ENCODE measurements around the gene ITGB7.
A peak's percentile ranks its signal among the peaks of the same experiment; 100 is the strongest.
"Not testable (repeated sequence)": the region's sequence is repeated elsewhere in the genome, so short reads cannot be mapped to it uniquely, and the experiment has no call there.

ITGB7 gene

DNA sequence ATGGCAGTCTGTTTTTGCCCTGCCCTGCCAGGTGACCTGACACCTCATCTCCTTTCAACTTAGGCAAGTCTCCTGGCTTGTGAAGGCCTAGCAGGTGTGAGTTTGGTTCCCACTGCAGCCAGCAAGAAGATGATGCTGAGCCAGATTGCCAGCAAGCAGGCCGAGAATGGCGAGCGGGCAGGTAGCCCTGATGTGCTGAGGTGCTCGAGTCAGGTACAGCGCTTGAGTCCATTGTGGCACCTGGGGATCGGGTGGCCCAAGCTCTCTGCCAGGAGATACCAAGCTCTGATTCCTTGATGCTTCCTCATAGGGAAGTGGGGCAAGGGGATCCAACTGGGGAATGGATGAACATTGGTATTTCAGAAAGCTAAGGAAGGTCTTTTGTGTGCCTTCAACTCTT, 22.2 kb downstream of the ITGB7 start:
- intact Hi-C loops (cut with DNase I), result loop anchor here (5.0 kb wide), 1 partner anchor 118 kb away; no protein-coding TSS in a partner anchor
- DNase-seq, result no peak

DNA sequence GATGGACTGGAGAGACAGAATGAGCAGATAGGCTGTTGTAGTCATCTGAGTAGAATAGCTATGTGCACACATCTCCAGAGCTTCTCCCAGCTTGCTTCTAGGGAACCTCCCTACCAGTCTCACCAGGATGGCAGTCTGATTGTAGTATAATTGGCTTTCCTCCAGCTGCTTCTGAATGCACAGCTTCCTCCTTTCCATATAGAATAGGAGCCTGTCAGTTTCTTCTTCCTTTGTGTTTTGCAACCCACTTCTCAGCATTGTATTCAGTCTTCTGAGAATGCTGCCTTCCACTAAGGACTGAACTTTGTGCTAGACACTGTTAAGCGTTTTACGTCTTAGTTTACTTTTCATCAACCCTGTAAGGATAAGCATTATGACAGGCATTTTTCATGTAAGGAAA, 24.1 kb downstream of the ITGB7 start:
- intact Hi-C loops (cut with DNase I), result loop anchor here (5.0 kb wide), 1 partner anchor 116 kb away; no protein-coding TSS in a partner anchor
- DNase-seq, result no peak

DNA sequence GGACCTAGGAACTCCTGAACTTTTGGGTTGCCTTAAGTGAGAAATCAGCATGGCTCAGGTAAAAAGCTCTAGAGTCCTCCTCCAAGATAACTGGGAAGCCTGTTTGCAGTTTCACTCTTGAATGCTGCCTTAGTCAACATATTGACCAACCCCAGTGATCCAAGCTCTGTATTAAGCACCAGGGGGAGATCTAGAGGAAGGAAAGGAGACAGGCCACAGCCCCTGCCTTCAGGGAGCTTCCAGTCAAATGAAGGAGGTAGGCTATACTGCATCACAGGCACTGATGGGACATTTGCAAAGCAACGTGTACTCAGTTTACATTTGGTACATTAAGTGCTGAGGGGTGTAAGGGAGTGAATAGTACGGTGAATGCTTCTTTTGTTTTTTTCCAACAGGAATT, 25.1 kb downstream of the ITGB7 start:
- DNase-seq, result no peak
- intact Hi-C loops (cut with DNase I), result loop anchor here (5.0 kb wide), 1 partner anchor 115 kb away; no protein-coding TSS in a partner anchor

DNA sequence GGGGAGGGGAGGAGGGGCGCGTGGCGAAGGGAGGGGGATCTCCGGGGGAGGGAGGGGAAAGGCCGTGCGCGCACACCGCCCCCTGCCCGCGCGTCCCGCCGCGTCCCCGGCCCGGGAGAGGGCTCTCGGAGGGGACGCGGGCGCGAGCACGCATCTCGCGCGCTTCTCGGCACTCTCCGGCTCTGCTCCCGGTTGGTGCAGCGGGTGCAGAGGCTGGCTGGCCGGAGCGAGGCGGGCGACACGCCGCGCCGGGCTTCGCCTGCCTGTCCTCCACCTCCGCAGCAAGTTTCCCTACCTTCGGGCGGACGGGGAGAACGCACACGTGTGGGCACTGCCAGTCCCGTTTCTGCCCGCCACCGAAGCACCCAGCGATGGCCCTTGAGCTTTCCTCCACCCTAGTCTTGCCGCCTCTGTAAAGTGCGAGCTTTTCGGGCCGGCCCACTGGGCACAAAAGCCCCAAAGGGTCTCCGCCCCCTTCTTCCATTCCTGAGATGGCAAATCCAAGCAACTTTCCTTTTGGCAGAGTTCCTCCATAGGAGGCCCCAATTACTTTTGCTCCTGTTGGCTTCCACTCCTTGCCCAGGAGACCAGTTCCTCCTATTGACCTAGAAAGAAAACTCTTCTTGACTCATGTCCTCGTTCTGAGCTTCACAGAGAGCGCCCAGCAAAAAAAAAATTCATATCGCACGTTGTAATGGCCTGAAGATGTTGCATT, 26.0 kb downstream of the ITGB7 start:
- intact Hi-C loops (cut with DNase I), result loop anchor here (5.0 kb wide), 1 partner anchor 114 kb away; no protein-coding TSS in a partner anchor
- peak; percentile 49 to 97 (median 74) for DNase-seq

DNA sequence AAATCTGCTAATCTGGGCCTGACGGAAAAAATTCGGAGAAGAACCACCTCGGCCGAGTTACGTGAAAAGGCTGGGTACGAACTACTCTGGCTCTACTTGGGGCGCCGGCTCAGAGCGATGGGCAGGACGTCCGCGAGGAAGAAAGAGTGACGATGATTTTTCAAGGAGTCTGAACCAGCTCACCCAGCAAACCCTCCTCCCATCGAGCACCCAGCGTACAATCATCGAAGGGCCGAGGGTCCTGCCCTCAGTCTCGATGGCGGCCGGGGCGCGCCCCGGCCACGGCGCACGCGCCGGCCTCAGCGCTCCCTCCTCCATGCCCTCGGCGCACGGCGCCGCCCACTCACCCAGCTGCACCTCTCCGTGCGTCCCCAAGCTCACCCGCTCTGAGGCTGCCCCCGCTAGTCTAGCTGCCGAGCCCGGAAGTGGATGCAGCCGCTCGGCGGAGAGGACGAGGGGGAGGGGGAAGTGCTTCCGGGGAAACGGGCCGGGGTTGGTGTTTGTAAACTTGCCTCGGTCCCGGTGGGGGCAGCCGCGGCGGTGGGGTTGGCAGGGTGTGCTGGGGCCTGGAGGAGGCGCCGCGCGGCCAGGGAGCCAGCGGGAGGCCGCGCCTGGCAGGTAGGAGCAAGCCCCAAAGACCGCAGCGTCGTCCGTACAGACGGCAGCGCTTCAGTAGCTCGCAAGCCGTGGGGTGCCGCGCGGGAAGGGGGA, 26.7 kb downstream of the ITGB7 start, which contains the start of the genes CSAD and ZNF740:
Gene CSAD, minus strand, starts transcription at position 706 of the 711 bp plus-strand sequence. CDS start 7,455 bp downstream, outside the sequence.
Gene ZNF740, plus strand, starts transcription at position 503 of the 711 bp plus-strand sequence. CDS start 1,262 bp downstream, outside the sequence.
- intact Hi-C loops (cut with DNase I), result loop anchor here (5.0 kb wide), 1 partner anchor 113 kb away; no protein-coding TSS in a partner anchor
- peak; percentile 97 to 100 (median 98) for DNase-seq

DNA sequence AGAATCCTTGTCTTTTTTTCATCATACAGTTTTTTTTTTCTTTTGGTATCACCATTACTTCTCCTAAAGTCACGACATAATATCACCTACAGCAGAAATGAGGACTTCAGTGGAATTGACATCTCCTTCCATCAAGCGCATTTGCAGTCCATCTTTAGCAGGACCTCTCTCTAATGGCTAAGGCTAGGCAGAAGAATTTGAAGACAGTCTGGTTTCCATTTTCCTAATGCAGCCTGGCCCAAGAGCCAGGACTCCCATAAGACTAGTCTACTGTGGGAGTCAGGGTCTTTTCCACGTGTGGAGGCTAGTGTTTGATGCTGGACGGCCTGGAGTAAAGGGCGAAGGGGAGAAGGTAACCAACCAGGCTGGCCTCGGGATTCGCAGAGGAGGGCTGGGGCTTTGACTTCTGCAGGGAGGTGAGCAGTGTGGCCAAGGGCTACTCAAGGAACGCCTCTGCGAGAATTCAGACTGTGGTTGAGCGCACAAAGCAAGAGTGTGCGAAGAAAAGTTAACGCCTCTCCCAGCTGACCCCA, 27.3 kb downstream of the ITGB7 start:
- peak in 3 of 10 donors; percentile 27 to 85 (median 34) for DNase-seq
- intact Hi-C loops (cut with DNase I), result loop anchor here (5.0 kb wide), 1 partner anchor 112 kb away; no protein-coding TSS in a partner anchor

DNA sequence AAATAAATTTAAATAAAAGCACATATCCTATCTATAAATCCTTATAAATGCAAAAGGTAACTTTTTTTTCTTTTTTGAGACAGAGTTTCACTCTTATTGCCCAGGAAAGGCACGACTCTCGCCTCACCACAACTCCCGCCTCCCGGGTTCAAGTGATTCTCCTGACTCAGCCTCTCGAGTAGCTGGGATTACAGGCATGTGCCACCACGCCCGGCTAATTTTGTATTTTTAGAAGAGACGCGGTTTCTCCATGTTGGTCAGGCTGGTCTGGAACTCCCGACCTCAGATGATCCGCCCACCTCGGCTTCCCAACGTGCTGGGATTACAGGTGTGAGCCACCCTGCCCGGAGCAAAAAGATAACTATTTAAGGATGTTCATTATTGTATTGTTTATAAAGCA, 28.2 kb downstream of the ITGB7 start:
- intact Hi-C loops (cut with DNase I), result not testable (repeated sequence)
- peak in 1 of 10 donors; percentile 32 for DNase-seq

DNA sequence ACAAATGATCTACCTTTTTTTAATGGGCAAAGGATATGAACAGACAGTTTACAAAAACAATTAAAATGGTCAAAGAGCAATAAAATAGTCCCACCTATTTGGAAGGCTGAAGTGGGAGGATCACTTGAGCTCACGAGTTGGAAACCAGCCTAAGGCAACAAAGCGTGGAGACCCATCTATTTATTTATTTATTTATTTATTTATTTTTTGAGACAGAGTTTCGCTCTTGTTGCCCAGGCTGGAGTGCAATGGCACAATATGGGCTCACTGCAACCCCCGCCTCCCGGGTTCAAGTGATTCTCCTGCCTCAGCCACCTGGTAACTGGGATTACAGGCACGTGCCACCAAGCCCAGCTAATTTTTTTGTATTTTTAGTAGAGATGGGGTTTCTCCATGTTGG, 29.6 kb downstream of the ITGB7 start:
- intact Hi-C loops (cut with DNase I), result not testable (repeated sequence)
- DNase-seq, result peak in 1 of 10 donors; percentile 31

DNA sequence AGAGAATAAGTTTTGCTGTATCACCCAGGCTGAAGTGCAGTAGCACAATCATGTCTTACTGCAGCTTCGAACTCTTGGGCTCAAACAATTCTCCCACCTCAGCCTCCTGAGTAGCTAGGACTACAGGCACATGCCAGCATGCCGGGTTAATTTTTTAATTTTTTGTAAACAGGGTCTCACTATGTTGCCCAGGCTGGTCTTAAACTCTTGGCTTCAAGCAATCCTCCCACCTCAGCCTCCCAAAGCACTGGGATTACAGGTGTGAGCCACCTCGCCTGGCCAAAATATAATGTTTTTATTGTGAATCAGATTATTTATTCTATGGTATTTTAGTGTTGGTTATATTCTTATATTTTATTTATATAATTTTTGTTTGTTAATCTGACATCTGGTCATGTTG, 30.3 kb downstream of the ITGB7 start:
- intact Hi-C loops (cut with DNase I), result no loop called here
- peak in 1 of 10 donors; percentile 4 for DNase-seq

DNA sequence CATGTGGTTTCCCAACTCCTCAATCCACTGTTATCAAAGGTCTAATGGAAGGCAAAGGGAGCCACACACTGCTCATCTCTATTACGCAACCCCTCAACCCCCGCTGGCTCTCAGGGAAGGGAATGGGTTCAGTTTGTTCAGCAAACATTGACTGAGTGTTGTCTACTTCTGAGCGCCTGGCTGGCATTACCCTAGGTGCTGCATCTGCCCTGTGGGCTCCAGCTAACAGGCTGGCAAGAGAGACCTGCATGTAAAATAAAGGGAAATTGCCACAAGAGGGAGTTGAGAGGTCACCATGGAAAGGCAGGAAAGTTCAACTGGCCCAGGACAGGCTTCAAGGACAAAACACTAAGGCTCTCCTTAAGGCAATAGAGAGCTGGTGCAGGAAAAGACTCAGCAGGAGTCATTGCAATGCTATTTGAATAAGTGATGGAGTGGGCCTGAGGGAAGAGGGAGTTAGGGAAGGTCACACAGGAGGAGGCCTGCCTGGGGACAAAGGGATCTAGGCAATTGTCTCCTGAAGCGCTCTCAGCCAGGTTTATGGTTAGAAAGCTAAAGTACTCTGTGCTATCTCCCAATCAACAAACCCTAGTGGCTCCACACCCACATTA, 32.1 kb downstream of the ITGB7 start:
- intact Hi-C loops (cut with DNase I), result no loop called here
- no peak for DNase-seq

DNA sequence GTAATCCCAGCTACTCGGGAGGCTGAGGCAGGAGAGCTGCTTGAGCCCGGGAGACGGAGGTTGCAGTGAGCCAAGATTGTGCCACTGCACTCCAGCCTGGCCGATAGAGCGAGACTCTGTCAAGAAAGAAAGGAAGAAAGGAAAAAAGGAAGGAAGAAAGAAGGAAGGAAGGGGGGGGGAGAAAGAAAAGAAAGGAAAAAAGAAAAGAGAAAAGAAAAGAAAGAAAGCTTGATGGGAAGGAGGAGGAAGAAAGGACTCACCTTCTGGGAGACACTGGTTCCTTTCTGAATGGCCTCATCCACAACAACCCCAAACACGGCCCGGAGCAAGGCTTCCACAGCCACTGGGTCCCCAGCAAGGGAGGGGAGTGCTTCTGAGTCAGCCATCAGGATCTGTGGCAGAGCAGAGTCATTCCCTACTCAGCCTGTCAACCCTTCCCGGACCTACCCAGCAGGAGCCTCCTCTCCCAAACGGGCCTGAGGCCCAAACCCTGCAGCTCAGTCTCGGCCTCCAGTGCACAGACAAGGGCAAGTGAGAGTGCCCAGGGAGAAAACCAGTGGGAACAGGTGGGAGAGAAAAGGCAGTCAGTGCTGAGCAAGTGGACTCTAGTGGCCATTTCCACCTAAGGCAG, 33.9 kb downstream of the ITGB7 start:
- DNase-seq, result peak in 1 of 10 donors; percentile 42
- intact Hi-C loops (cut with DNase I), result no loop called here

DNA sequence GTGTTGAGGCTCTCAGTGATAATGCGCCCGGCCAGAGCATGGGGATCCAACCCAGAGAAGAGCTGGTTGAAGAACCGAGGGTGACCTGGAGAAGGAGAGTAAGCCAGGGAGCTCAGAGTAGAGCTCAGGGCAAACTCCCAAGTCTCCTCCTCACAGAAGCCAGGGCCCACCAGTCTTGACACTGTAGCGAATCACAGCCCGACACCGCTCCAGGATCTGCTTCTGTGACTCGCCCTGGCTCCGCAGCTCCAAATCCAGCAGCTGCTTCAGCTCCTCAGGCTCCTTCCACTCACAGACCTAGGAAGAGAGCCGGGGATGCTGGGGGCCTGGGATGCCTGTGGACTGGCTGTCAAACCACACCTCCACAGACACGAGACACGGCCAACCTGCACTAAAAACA, 34.7 kb downstream of the ITGB7 start:
- DNase-seq, result peak in 1 of 10 donors; percentile 83
- intact Hi-C loops (cut with DNase I), result no loop called here

DNA sequence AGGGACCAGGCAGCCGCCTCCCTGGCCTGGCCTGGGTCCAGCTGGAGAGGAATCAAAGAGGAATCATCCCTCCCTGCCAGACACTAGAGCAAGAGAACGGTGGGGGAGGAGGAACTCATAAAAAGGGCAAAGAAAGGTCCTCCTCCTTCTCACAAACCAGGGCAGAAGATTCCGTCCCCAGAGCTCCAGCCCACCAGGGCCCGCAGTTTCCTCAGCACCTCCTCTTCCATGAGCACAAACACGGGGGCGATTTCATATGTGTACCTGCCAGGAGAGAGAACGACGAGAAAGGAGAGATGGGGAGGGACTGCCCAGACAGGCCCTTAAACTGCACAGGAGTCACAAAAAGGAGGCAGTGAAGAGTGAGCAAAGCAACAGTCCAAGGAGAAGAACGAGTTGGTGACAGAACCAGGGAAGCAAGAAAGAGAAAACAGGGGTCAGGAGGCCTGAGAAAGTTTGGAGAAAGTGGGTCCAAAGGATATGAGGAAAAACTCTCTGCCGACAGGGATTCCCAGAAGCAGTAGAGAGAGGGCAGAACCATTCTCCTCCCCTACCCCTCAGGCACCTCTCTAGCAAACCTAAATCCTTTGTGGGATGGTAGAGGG, 35.2 kb downstream of the ITGB7 start:
- DNase-seq, result no peak
- intact Hi-C loops (cut with DNase I), result no loop called here

DNA sequence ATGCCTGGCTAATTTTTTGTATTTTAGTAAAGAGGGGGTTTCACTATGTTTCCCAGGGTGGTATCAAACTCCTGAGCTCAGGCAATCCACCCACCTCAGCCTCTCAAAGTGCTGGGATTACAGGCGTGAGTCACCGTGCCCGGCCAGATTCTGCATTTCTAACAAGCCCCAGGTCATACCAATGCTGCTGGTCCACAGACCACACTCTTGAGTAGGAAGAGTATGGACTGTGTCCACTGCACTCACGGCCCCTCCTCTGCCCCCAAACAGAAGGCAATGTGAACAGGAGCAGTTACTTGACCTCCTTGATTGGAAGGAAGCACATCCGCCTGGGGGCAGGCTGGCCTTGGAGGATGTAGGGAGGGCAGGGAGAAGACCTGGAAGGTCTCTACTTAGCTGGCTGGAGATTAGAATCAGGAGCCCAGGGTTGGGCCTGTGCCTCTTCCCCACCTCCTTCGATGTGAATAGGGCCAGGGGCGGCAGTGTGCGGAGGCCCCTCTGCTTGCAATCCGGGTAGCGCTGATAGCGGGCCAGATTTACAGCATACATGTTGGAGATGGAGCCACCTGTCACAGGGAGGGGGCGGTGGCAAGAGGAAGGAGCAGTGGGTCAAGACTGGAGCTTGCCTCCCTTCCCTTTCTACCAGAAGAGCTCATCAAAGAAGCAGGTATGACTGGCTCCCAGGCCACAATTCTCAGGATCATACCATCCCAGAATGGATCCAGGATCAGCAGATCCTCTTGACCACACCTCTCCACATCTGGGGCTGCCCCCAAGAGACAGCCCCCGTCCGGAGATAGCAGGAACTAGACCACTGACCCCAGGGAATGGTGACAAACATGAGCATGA, 36.0 kb downstream of the ITGB7 start:
- intact Hi-C loops (cut with DNase I), result no loop called here

DNA sequence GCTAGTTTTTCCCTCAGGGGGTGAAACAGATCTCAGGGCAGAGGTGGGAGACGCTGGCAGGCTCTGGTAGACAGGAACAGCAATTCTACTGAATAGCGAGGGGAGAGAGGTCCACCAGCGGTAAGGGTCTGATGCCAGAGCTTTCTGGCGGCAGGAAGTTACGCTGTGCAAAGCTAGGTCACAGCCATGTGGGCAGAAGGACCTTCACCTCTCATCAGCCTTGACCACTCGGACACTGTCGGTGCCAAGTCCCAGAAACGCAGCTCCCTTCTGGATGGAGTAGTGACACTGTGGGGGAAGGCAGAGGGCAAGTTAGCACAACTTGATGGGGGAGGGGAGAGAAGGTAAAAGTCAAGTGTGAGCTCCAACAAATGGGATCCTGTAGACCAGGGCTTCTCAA, 36.8 kb downstream of the ITGB7 start:
- intact Hi-C loops (cut with DNase I), result no loop called here
- DNase-seq, result no peak

More for the DNA sequence above, 36.0 kb downstream of the ITGB7 start:
- no peak for DNase-seq

DNA sequence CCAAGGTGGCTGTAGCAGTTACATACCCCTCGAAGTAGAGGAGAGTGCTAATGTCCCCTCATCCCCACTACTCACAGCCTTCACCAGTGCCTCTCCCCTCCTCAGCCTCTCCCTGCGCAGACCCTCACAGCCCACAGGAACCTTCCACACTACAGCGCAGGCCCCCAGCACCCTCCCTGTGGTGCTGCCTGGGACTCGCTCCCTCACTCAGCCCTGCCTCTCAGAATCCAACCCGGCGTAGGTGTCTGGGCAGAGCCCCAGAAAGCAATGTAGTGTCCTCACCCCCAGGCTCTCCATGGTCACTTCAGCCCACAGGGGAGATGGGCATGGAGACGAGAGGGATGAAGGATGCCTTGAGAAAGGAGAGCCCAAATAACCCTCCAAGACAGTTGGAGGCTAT, 37.4 kb downstream of the ITGB7 start:
- DNase-seq, result no peak
- intact Hi-C loops (cut with DNase I), result no loop called here

DNA sequence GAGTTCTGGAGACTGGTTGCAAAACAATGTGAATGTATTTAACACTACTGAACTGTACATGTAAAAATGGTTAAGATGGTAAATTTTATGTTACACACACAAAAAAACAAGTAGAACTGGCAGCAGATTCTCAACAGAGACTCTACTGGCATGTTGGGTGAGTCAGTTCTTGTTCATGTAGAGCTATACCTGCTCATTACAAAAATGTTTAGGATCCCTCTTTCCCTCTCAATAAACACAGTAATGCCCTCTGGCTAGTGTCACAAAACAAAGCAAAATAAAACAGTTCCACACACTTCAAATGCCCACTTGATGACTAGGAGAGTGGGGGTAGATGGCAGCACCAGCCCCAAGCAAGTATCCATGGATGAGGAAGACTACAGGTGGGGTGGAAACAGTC, 40.2 kb downstream of the ITGB7 start:
- intact Hi-C loops (cut with DNase I), result no loop called here
- DNase-seq, result no peak

DNA sequence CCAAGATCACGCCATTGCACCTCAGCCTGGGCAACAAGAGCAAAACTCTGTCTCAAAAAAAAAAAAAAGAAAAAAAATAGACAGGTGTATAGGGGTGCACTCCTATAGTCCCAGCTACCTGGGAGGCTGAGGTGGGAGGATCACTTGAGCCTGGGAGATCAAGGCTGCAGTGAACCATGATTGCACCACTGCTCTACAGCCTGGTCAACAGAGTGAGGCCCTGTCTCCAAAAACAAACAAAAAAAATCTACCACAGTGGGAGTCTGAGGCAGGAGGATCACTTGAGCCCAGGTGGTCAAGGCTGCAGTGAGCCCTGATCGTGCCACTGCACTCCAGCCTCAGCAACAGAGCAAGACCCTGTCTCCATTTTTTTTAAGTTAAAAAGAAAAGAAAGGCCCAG, 44.0 kb downstream of the ITGB7 start:
- intact Hi-C loops (cut with DNase I); DNase-seq: not testable (repeated sequence)
